Stimulated activated CD8-positive, alpha-beta memory T cell treated with anti-CD3 and anti-CD28 coated beads, Interleukin-4, amount 100 ng/mL, for 4 hours (primary cell): Measurements from ENCODE around the gene C19orf67.
A peak's percentile ranks its signal among the peaks of the same experiment; 100 is the strongest.

Experiments
- DNase-seq, 2 donors: peaks; one replicate each; pipeline ENCODE4 v3.0.0-alpha.2; 2020; ENCODE audit warnings: low read depth in 2 of 2, low spot score in 1 of 2

C19orf67 gene

GRCh38 chr19:14110650-14111049 is 25.1 kb upstream of the C19orf67 start:
- DNase-seq, result no peak

GRCh38 chr19:14107581-14108461 is 22.2 kb upstream of the C19orf67 start:
- no peak for DNase-seq

- DNase-seq, result no peak
Observed at GRCh38 chr19:14106840-14107239, 21.3 kb upstream of the C19orf67 start.

- DNase-seq, result no peak
Observed at GRCh38 chr19:14105680-14106079, 20.1 kb upstream of the C19orf67 start.

- DNase-seq, result no peak
Observed at GRCh38 chr19:14103310-14103709, 17.7 kb upstream of the C19orf67 start.

- no peak for DNase-seq
Observed at GRCh38 chr19:14102756-14103155, 17.2 kb upstream of the C19orf67 start.

GRCh38 chr19:14102102-14102696 is 16.6 kb upstream of the C19orf67 start:
- DNase-seq, result no peak

- DNase-seq, result no peak
Observed at GRCh38 chr19:14101003-14101545, 15.5 kb upstream of the C19orf67 start.

GRCh38 chr19:14097532-14098151 is 12.1 kb upstream of the C19orf67 start:
- no peak for DNase-seq

- no peak for DNase-seq
Observed at GRCh38 chr19:14096272-14096992, 10.8 kb upstream of the C19orf67 start.

GRCh38 chr19:14094854-14095253 is 9.3 kb upstream of the C19orf67 start:
- DNase-seq, result no peak

- DNase-seq, result no peak
Observed at GRCh38 chr19:14093117-14093823, 7.7 kb upstream of the C19orf67 start.

GRCh38 chr19:14091813-14092462 is 6.4 kb upstream of the C19orf67 start:
- no peak for DNase-seq

- no peak for DNase-seq
Observed at GRCh38 chr19:14091081-14091812, 5.7 kb upstream of the C19orf67 start.

- peak; percentile 69 to 85 for DNase-seq
Observed at GRCh38 chr19:14090509-14091080, 5.0 kb upstream of the C19orf67 start, which contains the start of gene SAMD1. TSS of gene SAMD1 (minus strand) at chr19:14090751.

GRCh38 chr19:14089662-14090508 is 4.3 kb upstream of the C19orf67 start:
- DNase-seq, result no peak

- no peak for DNase-seq
Observed at GRCh38 chr19:14089412-14089661, 3.8 kb upstream of the C19orf67 start.

GRCh38 chr19:14088634-14089411 is 3.2 kb upstream of the C19orf67 start:
- no peak for DNase-seq
